Measurements from ENCODE around the gene RBM15B.
A peak's percentile ranks its signal among the peaks of the same experiment; 100 is the strongest.
"Not testable (repeated sequence)": the region's sequence is repeated elsewhere in the genome, so short reads cannot be mapped to it uniquely, and the experiment has no call there.

RBM15B gene

GRCh38 chr3:51391075-51391565 lies at the start of gene RBM15B:
TSS of gene RBM15B (plus strand) at chr3:51391285. CDS start at chr3:51391400, 115 bp downstream.
- peak within 1 kb of the TSS; percentile 75 for H3K9ac ChIP-seq (ENCODE audit: low read depth, low read length)

GRCh38 chr3:51343918-51344687 lies 47.0 kb upstream of the RBM15B start:
- no peak overlapping the region for H3K9ac ChIP-seq (ENCODE audit: low read depth, low read length)
- peaks cover 22% of the 10 kb centered on the region for H3K4me1 ChIP-seq (ENCODE audit: insufficient read depth, low read length)
- H3K36me3 ChIP-seq (ENCODE audit: insufficient read depth, low read length) = peaks cover 4% of the 10 kb centered on the region; the same call in 1 of the 2 replicates
- H3K9me3 ChIP-seq (ENCODE audit: control insufficient read depth, insufficient read depth, low read length) = no peaks in the 10 kb centered on the region

More at GRCh38 chr3:51391075-51391565, at the start of gene RBM15B:
- Histone ChIP-seq H3K4me1 (ENCODE audit: insufficient read depth, low read length) (peaks cover 4% of the 10 kb centered on the region), H3K9me3 (ENCODE audit: control insufficient read depth, insufficient read depth, low read length) (peaks cover 8% of the 10 kb centered on the region; the same call in 1 of the 2 replicates), H3K36me3 (ENCODE audit: insufficient read depth, low read length) (peaks cover 47% of the 10 kb centered on the region)

DNA sequence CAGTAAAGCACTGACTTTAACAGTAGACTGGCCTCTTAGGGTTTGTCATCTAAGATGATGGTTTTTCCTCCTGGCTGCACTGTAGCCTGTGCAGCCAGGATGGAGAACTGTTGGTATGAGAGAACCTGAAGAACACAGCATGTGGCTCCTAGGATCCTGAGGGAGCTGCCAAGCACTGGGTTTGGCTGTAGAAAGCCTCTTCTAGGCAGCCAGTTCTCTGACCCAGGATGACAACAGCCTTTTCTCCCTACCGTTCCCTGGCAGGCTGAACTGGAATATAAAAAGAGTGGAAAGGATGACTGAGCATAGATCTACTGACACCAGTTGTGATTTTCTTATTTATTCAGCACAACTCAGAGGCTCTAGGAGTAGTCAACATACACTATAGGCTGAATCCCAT lies 40.3 kb upstream of the RBM15B start:
- H3K9ac ChIP-seq (ENCODE audit: low read depth, low read length) = no peak overlapping the region
- H3K4me1 ChIP-seq (ENCODE audit: insufficient read depth, low read length) = no peaks in the 10 kb centered on the region
- no peaks in the 10 kb centered on the region for H3K36me3 ChIP-seq (ENCODE audit: insufficient read depth, low read length)
- H3K9me3 ChIP-seq (ENCODE audit: control insufficient read depth, insufficient read depth, low read length) = no peaks in the 10 kb centered on the region

- 0 out of 2 replicates have a peak, but pooled peaks cover under 1% of the 10 kb centered on the region for H3K36me3 ChIP-seq (ENCODE audit: insufficient read depth, low read length)
- H3K4me1 ChIP-seq (ENCODE audit: insufficient read depth, low read length) = no peaks in the 10 kb centered on the region
- H3K9ac ChIP-seq (ENCODE audit: low read depth, low read length) = no peak overlapping the region
- H3K9me3 ChIP-seq (ENCODE audit: control insufficient read depth, insufficient read depth, low read length) = no peaks in the 10 kb centered on the region
Measured at GRCh38 chr3:51353131-51353530, 38.0 kb upstream of the RBM15B start.

GRCh38 chr3:51353691-51354090 lies 37.4 kb upstream of the RBM15B start:
- Histone ChIP-seq H3K9me3 (ENCODE audit: control insufficient read depth, insufficient read depth, low read length) (no peaks in the 10 kb centered on the region), H3K4me1 (ENCODE audit: insufficient read depth, low read length) (no peaks in the 10 kb centered on the region)

GRCh38 chr3:51354172-51354571 lies 36.9 kb upstream of the RBM15B start:
- Histone ChIP-seq H3K4me1 (ENCODE audit: insufficient read depth, low read length) (no peaks in the 10 kb centered on the region), H3K9ac (ENCODE audit: low read depth, low read length) (no peak overlapping the region), H3K36me3 (ENCODE audit: insufficient read depth, low read length) (0 out of 2 replicates have a peak, but pooled peaks cover 3% of the 10 kb centered on the region), H3K9me3 (ENCODE audit: control insufficient read depth, insufficient read depth, low read length) (no peaks in the 10 kb centered on the region)

More at GRCh38 chr3:51353691-51354090, 37.4 kb upstream of the RBM15B start:
- Histone ChIP-seq H3K36me3 (ENCODE audit: insufficient read depth, low read length) (0 out of 2 replicates have a peak, but pooled peaks cover 3% of the 10 kb centered on the region), H3K9ac (ENCODE audit: low read depth, low read length) (no peak overlapping the region)

GRCh38 chr3:51354731-51355615 lies 36.1 kb upstream of the RBM15B start:
- H3K36me3 ChIP-seq (ENCODE audit: insufficient read depth, low read length) = 0 out of 2 replicates have a peak, but pooled peaks cover 3% of the 10 kb centered on the region
- H3K9ac ChIP-seq (ENCODE audit: low read depth, low read length) = no peak overlapping the region

GRCh38 chr3:51355891-51356578 lies 35.0 kb upstream of the RBM15B start:
- Histone ChIP-seq H3K9me3 (ENCODE audit: control insufficient read depth, insufficient read depth, low read length) (no peaks in the 10 kb centered on the region), H3K9ac (ENCODE audit: low read depth, low read length) (no peak overlapping the region), H3K4me1 (ENCODE audit: insufficient read depth, low read length) (no peaks in the 10 kb centered on the region), H3K36me3 (ENCODE audit: insufficient read depth, low read length) (0 out of 2 replicates have a peak, but pooled peaks cover 3% of the 10 kb centered on the region)

More at GRCh38 chr3:51354731-51355615, 36.1 kb upstream of the RBM15B start:
- Histone ChIP-seq H3K9me3 (ENCODE audit: control insufficient read depth, insufficient read depth, low read length) (no peaks in the 10 kb centered on the region), H3K4me1 (ENCODE audit: insufficient read depth, low read length) (no peaks in the 10 kb centered on the region)

- H3K9ac ChIP-seq (ENCODE audit: low read depth, low read length) = no peak overlapping the region
- H3K36me3 ChIP-seq (ENCODE audit: insufficient read depth, low read length) = peaks cover 4% of the 10 kb centered on the region; the same call in 1 of the 2 replicates
- H3K4me1 ChIP-seq (ENCODE audit: insufficient read depth, low read length) = no peaks in the 10 kb centered on the region
- no peaks in the 10 kb centered on the region for H3K9me3 ChIP-seq (ENCODE audit: control insufficient read depth, insufficient read depth, low read length)
Measured at GRCh38 chr3:51357856-51358255, 33.2 kb upstream of the RBM15B start.

GRCh38 chr3:51358981-51359380 lies 32.1 kb upstream of the RBM15B start:
- peaks cover 5% of the 10 kb centered on the region; the same call in 1 of the 2 replicates for H3K36me3 ChIP-seq (ENCODE audit: insufficient read depth, low read length)
- H3K4me1 ChIP-seq (ENCODE audit: insufficient read depth, low read length) = no peaks in the 10 kb centered on the region
- no peaks in the 10 kb centered on the region for H3K9me3 ChIP-seq (ENCODE audit: control insufficient read depth, insufficient read depth, low read length)
- H3K9ac ChIP-seq (ENCODE audit: low read depth, low read length) = no peak overlapping the region

DNA sequence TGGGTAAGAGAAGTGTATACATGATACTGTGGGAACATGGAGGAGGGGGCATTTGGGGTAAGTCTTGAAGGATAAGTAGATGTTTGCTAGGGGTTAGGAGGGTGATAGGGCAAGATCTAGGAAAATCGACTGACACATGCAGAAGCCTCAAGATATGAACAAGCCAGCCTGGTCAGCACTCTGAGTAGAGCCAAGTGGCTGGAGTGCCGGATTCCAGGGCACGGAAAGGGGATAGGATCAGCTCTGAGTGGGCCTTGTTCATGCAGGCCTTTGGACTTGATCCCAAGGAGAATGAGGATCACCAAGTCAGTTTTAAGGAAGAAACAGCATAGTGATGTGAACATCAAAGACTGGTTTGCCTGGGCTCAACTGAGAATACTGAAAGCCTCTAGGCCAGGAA lies 30.3 kb upstream of the RBM15B start:
- Histone ChIP-seq H3K36me3 (ENCODE audit: insufficient read depth, low read length) (peaks cover 5% of the 10 kb centered on the region; the same call in 1 of the 2 replicates), H3K4me1 (ENCODE audit: insufficient read depth, low read length) (no peaks in the 10 kb centered on the region), H3K9ac (ENCODE audit: low read depth, low read length) (no peak overlapping the region), H3K9me3 (ENCODE audit: control insufficient read depth, insufficient read depth, low read length) (no peaks in the 10 kb centered on the region)

DNA sequence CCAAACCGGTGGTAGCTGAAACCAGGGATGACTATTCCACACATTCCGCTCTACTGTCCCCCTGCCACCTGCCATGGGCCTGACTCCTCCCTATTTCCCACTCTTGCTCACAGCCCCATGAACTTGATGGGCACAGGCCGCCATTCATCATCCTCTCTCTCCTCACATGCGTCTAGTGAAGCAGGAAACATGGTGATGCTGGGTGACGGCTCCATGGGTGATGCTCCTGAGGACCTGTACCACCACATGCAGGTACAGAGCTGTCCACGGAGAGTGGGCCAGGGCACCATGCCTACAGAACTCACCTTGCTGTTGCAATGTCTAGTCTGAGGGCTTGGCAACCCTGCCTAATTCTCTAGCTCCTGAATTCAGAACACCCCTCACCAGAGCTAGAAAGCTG lies 29.3 kb upstream of the RBM15B start:
- Histone ChIP-seq H3K9me3 (ENCODE audit: control insufficient read depth, insufficient read depth, low read length) (no peaks in the 10 kb centered on the region), H3K9ac (ENCODE audit: low read depth, low read length) (no peak overlapping the region), H3K36me3 (ENCODE audit: insufficient read depth, low read length) (peaks cover 5% of the 10 kb centered on the region; the same call in 1 of the 2 replicates), H3K4me1 (ENCODE audit: insufficient read depth, low read length) (no peaks in the 10 kb centered on the region)

GRCh38 chr3:51362476-51362875 lies 28.6 kb upstream of the RBM15B start:
- H3K4me1 ChIP-seq (ENCODE audit: insufficient read depth, low read length) = no peaks in the 10 kb centered on the region

GRCh38 chr3:51368276-51368675 lies 22.8 kb upstream of the RBM15B start:
- not testable (repeated sequence) for H3K4me1 ChIP-seq (ENCODE audit: insufficient read depth, low read length); H3K36me3 ChIP-seq (ENCODE audit: insufficient read depth, low read length); H3K9ac ChIP-seq (ENCODE audit: low read depth, low read length); H3K9me3 ChIP-seq (ENCODE audit: control insufficient read depth, insufficient read depth, low read length)

More at GRCh38 chr3:51362476-51362875, 28.6 kb upstream of the RBM15B start:
- H3K9ac ChIP-seq (ENCODE audit: low read depth, low read length) = no peak overlapping the region
- H3K9me3 ChIP-seq (ENCODE audit: control insufficient read depth, insufficient read depth, low read length) = no peaks in the 10 kb centered on the region
- peaks cover 5% of the 10 kb centered on the region; the same call in 1 of the 2 replicates for H3K36me3 ChIP-seq (ENCODE audit: insufficient read depth, low read length)

Measured in ES-I3 (cell line).